ENCODE measurements around the gene FREY1.

FREY1 gene

GRCh38 chr11:45927332-45927683 is 20.2 kb upstream of the FREY1 start:
- TF ChIP-seq, protein P1, sequence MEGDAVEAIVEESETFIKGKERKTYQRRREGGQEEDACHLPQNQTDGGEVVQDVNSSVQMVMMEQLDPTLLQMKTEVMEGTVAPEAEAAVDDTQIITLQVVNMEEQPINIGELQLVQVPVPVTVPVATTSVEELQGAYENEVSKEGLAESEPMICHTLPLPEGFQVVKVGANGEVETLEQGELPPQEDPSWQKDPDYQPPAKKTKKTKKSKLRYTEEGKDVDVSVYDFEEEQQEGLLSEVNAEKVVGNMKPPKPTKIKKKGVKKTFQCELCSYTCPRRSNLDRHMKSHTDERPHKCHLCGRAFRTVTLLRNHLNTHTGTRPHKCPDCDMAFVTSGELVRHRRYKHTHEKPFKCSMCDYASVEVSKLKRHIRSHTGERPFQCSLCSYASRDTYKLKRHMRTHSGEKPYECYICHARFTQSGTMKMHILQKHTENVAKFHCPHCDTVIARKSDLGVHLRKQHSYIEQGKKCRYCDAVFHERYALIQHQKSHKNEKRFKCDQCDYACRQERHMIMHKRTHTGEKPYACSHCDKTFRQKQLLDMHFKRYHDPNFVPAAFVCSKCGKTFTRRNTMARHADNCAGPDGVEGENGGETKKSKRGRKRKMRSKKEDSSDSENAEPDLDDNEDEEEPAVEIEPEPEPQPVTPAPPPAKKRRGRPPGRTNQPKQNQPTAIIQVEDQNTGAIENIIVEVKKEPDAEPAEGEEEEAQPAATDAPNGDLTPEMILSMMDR (IDR thresholded peaks at IDR 0.05): no peak

DNA sequence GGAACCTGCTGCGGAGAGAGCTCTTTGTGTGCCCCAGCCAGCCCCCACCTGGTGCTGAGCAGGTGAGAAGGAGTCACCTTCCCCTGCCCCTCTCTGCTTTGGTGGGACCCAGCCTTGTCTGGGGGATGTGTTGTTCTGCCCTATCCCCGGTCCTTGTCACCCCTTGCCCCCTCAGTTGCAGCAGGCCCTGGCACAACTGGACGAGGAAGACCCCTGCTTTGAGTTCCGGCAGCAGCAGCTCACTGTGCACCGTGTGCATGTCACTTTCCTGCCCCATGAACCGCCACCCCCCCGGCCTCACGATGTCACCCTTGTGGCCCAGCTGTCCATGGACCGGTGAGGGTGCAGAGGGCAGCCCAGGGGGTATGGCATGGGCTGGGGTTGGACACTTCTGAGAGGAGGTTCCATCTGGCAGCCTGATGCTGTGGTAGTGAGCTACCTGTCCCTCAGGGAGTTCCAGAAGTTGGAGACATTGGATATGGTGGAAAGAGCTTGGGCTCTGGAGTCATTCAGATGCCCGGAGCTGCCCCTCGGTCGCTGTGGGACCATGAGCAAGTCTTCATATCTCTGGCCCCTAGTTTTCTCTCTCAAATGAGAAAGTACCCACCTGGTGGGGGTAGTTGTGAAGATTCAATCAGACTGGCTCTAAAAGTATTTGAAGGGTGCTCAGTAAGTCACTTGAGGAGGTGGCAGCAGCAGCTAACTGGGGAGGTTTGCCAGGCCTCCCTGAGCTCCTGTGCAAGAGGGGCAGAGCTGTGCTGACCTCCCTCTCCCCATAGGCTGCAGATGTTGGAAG is 19.7 kb upstream of the FREY1 start:
- TF ChIP-seq, protein P1 (IDR thresholded peaks at IDR 0.05): no peak

GRCh38 chr11:45926001-45926401 is 18.9 kb upstream of the FREY1 start:
- TF ChIP-seq, protein P1 (IDR thresholded peaks at IDR 0.05): no peak

- TF ChIP-seq, protein P1 (IDR thresholded peaks at IDR 0.05): no peak
Measured at GRCh38 chr11:45925550-45925949, 18.5 kb upstream of the FREY1 start.

DNA sequence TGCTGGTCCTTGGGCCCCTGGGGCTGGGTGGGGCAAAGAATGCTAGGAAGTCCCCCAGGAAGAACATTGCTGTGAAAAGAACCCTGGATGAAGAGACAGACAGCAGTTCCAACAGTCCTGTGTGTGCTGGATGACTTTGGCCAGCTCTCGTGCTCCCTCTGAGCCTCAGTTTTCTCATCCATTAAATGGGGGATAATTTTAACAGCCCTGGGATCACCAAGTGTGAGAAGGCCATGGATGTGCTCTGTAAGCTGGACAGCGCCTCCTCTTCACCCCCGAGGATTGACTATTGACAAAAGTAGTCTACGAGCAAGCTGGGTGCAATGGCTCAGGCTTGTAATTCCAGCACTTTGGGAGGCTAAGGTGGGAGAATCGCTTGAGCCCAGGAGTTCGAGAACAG is 17.9 kb upstream of the FREY1 start:
- TF ChIP-seq, protein P1 (IDR thresholded peaks at IDR 0.05): no peak

GRCh38 chr11:45924036-45924915 is 17.2 kb upstream of the FREY1 start:
- TF ChIP-seq, protein P1 (IDR thresholded peaks at IDR 0.05): no peak

- TF ChIP-seq, protein P1 (IDR thresholded peaks at IDR 0.05): no peak
Measured at GRCh38 chr11:45922425-45923082, 15.5 kb upstream of the FREY1 start, which contains the start of gene LARGE2. LARGE2 (plus strand) TSS chr11:45922656; CDS start chr11:45922883, 227 bp downstream.

Data from LNCAP (cell line).